Suprapubic skin (tissue), 3 donors: ENCODE measurements around the gene CCNF.

Source experiments
- EP300 ChIP-seq: sonication (generic); formaldehyde crosslinking; IDR thresholded peaks from one replicate; pipeline ENCODE4 v1.6.1; 2017; ENCODE audit warnings: antibody characterized with exemption
- POLR2A ChIP-seq, 2 donors: fragments of 450-650 bp; IDR thresholded peaks; one replicate each; pipeline ENCODE4 v1.6.1; 2017; ENCODE audit warnings: antibody characterized with exemption in 2 of 2, mild to moderate bottlenecking in 2 of 2, moderate library complexity in 2 of 2
- TF ChIP-seq, protein P1 (sequence below), 2 donors: fragments of 200-600 bp in 1 of 2; fragments of 450-650 bp in 1 of 2; sonication (generic) in 1 of 2; IDR thresholded peaks; one replicate each; pipeline ENCODE4 v1.5.1; 2016 to 2019; ENCODE audit warnings: antibody characterized with exemption in 2 of 2, mild to moderate bottlenecking in 1 of 2, moderate library complexity in 1 of 2

DNA sequence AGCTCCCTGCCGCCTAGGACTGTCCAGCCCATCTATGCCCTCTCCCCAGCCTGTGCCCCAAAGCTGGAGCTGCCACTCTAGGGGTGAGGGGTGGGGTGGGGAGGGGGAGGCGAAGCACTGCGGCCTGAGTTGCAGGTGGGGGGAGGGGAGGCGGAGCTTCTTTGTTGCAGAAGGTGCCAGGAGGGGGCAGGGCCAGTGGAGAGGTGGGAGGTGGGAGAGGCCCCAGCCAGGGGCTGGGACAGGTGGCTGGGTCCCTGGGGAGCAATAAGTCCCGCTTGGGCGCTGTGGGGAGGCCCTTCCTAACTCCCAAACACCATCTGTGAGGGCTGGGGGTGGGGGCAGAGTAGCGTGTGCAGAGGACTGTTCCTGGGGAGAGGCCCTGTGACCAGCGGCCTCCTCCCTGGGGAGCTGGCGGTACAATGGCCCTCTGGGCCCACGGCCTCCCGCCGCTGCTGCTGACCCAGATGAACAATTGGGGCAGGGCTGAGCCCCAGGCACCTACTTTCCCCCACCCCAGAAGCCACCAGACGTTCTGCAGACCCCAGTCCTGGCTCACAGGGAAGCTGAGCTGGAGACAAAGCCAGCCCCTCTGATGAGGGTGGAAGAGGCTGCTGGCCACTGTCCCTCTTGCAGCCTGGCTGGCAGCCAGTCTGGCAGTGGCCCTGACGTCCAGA, 39.6 kb downstream of the CCNF start:
- TF ChIP-seq EP300: no peak
- TF ChIP-seq, protein P1, sequence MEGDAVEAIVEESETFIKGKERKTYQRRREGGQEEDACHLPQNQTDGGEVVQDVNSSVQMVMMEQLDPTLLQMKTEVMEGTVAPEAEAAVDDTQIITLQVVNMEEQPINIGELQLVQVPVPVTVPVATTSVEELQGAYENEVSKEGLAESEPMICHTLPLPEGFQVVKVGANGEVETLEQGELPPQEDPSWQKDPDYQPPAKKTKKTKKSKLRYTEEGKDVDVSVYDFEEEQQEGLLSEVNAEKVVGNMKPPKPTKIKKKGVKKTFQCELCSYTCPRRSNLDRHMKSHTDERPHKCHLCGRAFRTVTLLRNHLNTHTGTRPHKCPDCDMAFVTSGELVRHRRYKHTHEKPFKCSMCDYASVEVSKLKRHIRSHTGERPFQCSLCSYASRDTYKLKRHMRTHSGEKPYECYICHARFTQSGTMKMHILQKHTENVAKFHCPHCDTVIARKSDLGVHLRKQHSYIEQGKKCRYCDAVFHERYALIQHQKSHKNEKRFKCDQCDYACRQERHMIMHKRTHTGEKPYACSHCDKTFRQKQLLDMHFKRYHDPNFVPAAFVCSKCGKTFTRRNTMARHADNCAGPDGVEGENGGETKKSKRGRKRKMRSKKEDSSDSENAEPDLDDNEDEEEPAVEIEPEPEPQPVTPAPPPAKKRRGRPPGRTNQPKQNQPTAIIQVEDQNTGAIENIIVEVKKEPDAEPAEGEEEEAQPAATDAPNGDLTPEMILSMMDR (IDR thresholded peaks at IDR 0.05): no peak
- TF ChIP-seq POLR2A (IDR thresholded peaks at IDR 0.05): no peak
